ENCODE results near the gene CELF1. TPM values are rescaled to one million over a fixed set of nuclear protein-coding genes. Genes with fewer than 3 reads are reported as not detected.
"Not testable (repeated sequence)": the region's sequence is repeated elsewhere in the genome, so short reads cannot be mapped to it uniquely, and the experiment has no call there.

Gene CELF1
- total RNA-seq, 3 donors from 2014 or later = 186 to 199 (median 190) TPM

- not testable (repeated sequence) for H3K4me3 Mint-ChIP-seq; H3K27me3 Mint-ChIP-seq (ENCODE audit: low read depth); H3K4me1 Mint-ChIP-seq (ENCODE audit: low read depth); H3K36me3 Mint-ChIP-seq (ENCODE audit: insufficient read depth); H3K9me3 Mint-ChIP-seq
- DNase-seq = peak; percentile 47
- peak; percentile 86 to 87 for ATAC-seq
These were observed 98.7 kb downstream of the CELF1 start for GRCh38 chr11:47454258-47454671.

DNA sequence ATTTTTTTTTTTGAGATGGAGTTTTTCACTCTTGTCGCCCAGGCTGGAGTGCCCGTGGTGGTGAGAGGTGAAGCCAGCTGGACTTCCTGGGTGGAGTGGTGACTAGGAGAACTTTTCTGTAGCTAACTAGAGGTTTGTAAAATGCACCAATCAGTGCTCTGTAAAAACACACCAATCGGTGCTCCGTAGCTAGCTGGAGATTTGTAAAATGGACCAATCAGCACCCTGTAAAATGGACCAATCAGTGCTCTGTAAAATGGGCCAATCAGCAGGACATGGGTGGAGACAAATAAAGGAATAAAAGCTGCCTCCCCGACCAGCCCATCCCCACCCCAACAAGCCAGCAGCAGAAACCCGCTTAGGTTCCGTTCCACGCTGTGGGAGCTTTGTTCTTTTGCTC is 99.6 kb downstream of the CELF1 start:
- Mint-ChIP-seq H3K36me3 (ENCODE audit: insufficient read depth) (no peaks in the 10 kb centered on the region), H3K9me3 (no peaks in the 10 kb centered on the region), H3K4me3 (no peak overlapping the region), H3K27me3 (ENCODE audit: low read depth) (no peaks in the 10 kb centered on the region), H3K4me1 (ENCODE audit: low read depth) (no peaks in the 10 kb centered on the region)
- no peak for ATAC-seq
- DNase-seq = no peak

DNA sequence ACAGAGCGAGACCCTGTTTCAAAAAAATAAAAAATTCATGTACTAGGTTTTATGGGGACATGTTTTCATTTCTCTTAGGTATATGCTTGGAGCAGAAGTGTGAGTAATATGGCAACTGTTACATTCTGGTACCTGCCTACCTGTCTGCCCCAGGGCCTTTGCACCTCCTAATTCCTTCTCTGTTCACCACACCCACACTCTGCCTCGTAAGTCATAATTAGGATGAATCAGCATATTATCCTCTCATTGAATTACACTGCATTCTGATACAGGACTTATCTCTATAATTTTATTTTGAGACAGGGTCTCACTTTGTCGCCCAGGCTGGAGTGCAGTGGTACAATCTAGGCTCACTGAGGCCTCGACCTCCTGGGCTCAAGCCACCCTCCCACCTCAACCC is 100.9 kb downstream of the CELF1 start:
- Mint-ChIP-seq H3K36me3 (ENCODE audit: insufficient read depth) (no peaks in the 10 kb centered on the region), H3K4me1 (ENCODE audit: low read depth) (no peaks in the 10 kb centered on the region), H3K27me3 (ENCODE audit: low read depth) (no peaks in the 10 kb centered on the region), H3K4me3 (no peak overlapping the region), H3K9me3 (no peaks in the 10 kb centered on the region)
- ATAC-seq (no peak), DNase-seq (no peak)

DNA sequence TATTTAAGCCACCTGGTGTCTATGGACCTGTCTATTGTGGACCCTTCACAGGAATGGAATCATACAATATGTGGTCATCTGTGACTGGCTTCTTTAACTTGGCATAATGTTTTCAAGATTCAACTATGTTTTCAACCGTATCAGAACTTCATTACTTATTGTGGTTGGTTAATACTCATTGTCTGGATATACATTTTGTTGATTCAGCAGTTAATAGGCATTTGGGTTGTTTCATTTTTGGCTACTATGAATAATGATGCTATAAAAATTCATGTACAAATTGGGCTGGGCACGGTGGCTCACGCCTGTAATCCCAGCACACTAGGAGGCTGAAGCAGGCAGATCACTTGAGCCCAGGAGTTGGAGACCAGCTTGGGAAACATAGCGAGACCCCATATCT is 101.5 kb downstream of the CELF1 start:
- H3K9me3 Mint-ChIP-seq = no peaks in the 10 kb centered on the region

DNA sequence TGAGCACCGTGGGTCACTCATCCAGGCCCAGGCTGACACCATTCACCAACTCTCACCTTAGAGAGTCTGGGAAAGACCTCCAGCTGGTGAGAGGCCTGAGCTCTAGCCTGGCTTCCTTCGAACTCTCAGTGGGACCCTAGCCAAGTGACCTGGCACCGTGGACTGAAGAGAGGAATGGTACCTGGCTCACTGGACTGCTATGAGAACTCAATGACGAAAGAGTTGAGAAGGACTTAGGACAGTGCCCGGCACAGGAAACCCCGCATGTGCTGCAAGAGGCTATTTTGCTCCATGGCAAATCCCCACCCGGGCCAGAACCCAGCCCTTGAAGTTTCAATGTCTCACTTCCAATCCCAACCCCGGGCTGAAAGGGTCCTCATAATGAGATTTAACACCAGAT is 103.4 kb downstream of the CELF1 start:
- Mint-ChIP-seq H3K27me3 (ENCODE audit: low read depth) (no peaks in the 10 kb centered on the region), H3K36me3 (ENCODE audit: insufficient read depth) (no peaks in the 10 kb centered on the region), H3K4me1 (ENCODE audit: low read depth) (no peaks in the 10 kb centered on the region), H3K9me3 (no peaks in the 10 kb centered on the region), H3K4me3 (no peak overlapping the region)
- no peak for ATAC-seq
- DNase-seq = no peak

More for the DNA sequence above, 101.5 kb downstream of the CELF1 start:
- no peak for DNase-seq
- Mint-ChIP-seq H3K27me3 (ENCODE audit: low read depth) (no peaks in the 10 kb centered on the region), H3K36me3 (ENCODE audit: insufficient read depth) (no peaks in the 10 kb centered on the region), H3K4me3 (no peak overlapping the region), H3K4me1 (ENCODE audit: low read depth) (no peaks in the 10 kb centered on the region)
- ATAC-seq = no peak

GRCh38 chr11:47448566-47449427 is 104.1 kb downstream of the CELF1 start, which contains the start of gene RAPSN:
Gene RAPSN, minus strand, starts transcription at chr11:47449136. Its CDS starts 172 bp downstream, at chr11:47448964.
- no peaks in the 10 kb centered on the region for H3K36me3 Mint-ChIP-seq (ENCODE audit: insufficient read depth)

GRCh38 chr11:47447906-47448305 is 105.0 kb downstream of the CELF1 start:
- no peak for DNase-seq
- Mint-ChIP-seq H3K9me3 (no peaks in the 10 kb centered on the region), H3K4me3 (no peak overlapping the region), H3K36me3 (ENCODE audit: insufficient read depth) (no peaks in the 10 kb centered on the region), H3K27me3 (ENCODE audit: low read depth) (no peaks in the 10 kb centered on the region), H3K4me1 (ENCODE audit: low read depth) (peaks cover 2% of the 10 kb centered on the region)
- ATAC-seq = no peak

More at GRCh38 chr11:47448566-47449427, 104.1 kb downstream of the CELF1 start, which contains the start of gene RAPSN:
- no peak for ATAC-seq
- no peaks in the 10 kb centered on the region for H3K4me1 Mint-ChIP-seq (ENCODE audit: low read depth)
- no peak for DNase-seq
- no peaks in the 10 kb centered on the region for H3K9me3 Mint-ChIP-seq
- no peak within 1 kb of the TSS for H3K4me3 Mint-ChIP-seq
- H3K27me3 Mint-ChIP-seq (ENCODE audit: low read depth) = no peaks in the 10 kb centered on the region

DNA sequence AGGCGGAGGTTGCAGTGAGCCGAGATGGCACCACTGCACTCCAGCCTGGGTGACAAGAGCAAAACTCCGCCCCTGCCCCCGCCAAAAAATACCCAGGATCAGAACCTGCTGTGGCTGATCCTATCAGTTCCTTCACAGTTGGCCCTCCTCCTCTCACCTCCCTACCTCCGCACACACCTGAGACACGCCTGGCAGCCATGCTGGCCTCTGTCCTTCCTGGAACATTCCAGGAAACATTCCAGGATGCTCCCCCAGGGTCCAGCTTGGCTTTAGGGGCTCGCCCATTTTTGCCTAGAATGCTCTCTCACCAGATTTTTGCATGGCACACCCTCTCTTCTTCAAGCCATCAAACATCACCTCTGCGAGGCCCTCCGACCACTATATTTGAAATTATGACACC is 106.1 kb downstream of the CELF1 start:
- H3K27me3 Mint-ChIP-seq (ENCODE audit: low read depth) = no peaks in the 10 kb centered on the region
- DNase-seq (no peak), ATAC-seq (no peak)
- H3K9me3 Mint-ChIP-seq = no peaks in the 10 kb centered on the region
- no peak overlapping the region for H3K4me3 Mint-ChIP-seq
- H3K4me1 Mint-ChIP-seq (ENCODE audit: low read depth) = peaks cover 2% of the 10 kb centered on the region
- no peaks in the 10 kb centered on the region for H3K36me3 Mint-ChIP-seq (ENCODE audit: insufficient read depth)

- no peak for DNase-seq
- Mint-ChIP-seq H3K36me3 (ENCODE audit: insufficient read depth) (no peaks in the 10 kb centered on the region), H3K4me3 (no peak overlapping the region), H3K9me3 (no peaks in the 10 kb centered on the region), H3K4me1 (ENCODE audit: low read depth) (peaks cover 2% of the 10 kb centered on the region), H3K27me3 (ENCODE audit: low read depth) (no peaks in the 10 kb centered on the region)
- no peak for ATAC-seq
These were observed 107.1 kb downstream of the CELF1 start for GRCh38 chr11:47445840-47446239.

DNA sequence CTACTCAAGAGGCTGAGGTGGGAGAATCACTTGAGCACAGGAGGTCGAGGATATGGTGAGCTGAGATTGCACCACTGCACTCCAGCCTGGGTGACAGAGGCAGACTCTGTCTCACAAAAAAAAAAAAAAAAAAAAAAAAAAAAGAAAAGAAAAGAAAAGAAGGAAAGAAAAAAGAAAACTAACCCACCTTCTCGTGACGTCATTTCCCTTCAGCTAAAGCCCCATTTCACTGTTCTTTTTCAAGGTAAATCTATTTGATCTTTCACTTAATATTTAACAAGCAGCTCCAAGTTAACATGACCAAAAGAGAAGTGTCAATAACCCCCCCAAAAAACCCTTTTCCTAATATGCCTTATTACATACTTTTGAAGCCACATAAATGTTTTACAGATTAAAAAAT is 109.1 kb downstream of the CELF1 start:
- Mint-ChIP-seq H3K9me3 (no peaks in the 10 kb centered on the region), H3K4me3 (no peak overlapping the region), H3K27me3 (ENCODE audit: low read depth) (no peaks in the 10 kb centered on the region), H3K4me1 (ENCODE audit: low read depth) (peaks cover 2% of the 10 kb centered on the region), H3K36me3 (ENCODE audit: insufficient read depth) (no peaks in the 10 kb centered on the region)
- DNase-seq (no peak), ATAC-seq (no peak)

DNA sequence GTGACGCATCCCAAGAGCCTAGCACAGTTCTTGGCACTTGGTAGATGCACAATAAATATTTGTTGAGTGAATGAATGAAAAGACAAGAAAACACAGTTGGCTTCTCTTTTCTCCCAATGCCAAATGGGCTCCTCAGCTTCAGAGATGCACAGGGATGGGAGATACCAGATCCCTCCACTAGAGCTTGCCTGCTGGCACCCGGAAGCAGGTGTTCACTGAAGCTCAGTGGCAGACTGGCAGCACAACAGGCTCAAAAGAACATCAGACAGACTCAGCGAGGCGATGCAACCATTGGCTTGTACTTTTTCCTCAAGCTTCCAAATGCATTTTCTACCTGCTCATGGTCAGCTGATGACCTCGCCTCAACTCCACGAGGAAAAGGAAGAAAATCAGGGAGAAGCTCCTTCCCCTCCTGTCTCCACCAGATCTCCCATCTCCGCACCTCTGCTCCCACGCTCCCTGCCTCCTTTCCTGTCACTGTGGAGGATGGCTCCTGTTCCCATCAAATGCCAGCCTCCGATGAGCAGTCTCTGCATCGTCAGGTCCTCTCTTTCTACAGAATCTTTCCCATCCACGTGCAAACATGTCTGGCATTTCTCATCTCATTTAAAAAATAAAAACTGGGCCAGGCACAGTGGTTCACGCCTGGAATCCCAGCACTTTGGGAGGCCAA is 109.8 kb downstream of the CELF1 start:
- Mint-ChIP-seq H3K4me3 (no peak overlapping the region), H3K4me1 (ENCODE audit: low read depth) (peaks cover 2% of the 10 kb centered on the region), H3K36me3 (ENCODE audit: insufficient read depth) (no peaks in the 10 kb centered on the region), H3K27me3 (ENCODE audit: low read depth) (no peaks in the 10 kb centered on the region), H3K9me3 (no peaks in the 10 kb centered on the region)
- ATAC-seq = peak in 1 of 2 donors; percentile 53
- DNase-seq = no peak

GRCh38 chr11:47442514-47442913 is 110.4 kb downstream of the CELF1 start:
- ATAC-seq (no peak), DNase-seq (no peak)
- Mint-ChIP-seq H3K36me3 (ENCODE audit: insufficient read depth) (no peaks in the 10 kb centered on the region), H3K27me3 (ENCODE audit: low read depth) (no peaks in the 10 kb centered on the region), H3K4me1 (ENCODE audit: low read depth) (peaks cover 2% of the 10 kb centered on the region), H3K4me3 (no peak overlapping the region), H3K9me3 (no peaks in the 10 kb centered on the region)

DNA sequence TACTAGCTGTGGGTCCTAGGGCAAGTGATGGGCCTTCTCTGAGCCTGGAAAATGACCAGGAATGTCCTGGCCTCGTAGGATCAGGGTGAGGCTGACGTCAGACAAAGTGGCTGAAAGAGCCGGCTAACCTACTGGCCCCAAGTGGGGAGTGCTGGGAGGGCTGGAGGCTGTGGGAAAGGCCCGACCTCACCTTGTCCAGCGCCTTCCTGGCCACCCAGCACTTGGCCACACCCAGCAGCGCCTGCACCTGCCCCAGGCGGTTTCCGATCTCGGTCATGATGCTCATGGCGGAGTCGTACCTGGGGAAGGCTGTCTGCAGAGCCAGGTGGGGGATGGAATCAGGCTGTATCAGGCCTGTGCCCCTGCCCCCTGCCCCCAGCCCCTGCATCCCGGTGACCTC is 111.5 kb downstream of the CELF1 start:
- H3K27me3 Mint-ChIP-seq (ENCODE audit: low read depth) = no peaks in the 10 kb centered on the region
- no peaks in the 10 kb centered on the region for H3K9me3 Mint-ChIP-seq
- DNase-seq = no peak
- H3K36me3 Mint-ChIP-seq (ENCODE audit: insufficient read depth) = no peaks in the 10 kb centered on the region
- no peak for ATAC-seq
- H3K4me3 Mint-ChIP-seq = no peak overlapping the region
- peaks cover 2% of the 10 kb centered on the region for H3K4me1 Mint-ChIP-seq (ENCODE audit: low read depth)

DNA sequence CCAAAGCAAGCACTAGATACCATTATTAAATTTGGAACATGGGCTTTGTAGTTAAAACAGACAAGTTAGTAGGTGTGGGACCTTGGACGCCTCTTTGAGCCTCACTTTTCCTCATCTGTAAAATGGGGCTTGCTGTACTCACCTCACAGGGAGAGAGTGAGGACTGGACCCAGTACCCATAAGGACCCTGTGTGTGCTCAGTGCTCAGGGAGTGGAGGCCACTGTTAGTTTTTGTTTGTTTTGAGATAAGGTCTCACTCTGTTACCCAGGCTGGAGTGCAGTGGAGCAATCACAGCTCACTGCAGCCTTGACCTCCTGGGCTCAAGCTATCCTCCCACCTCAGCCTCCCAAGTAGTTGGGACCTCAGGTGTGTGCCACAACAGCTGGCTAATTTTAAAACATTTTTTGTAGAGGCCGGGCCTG is 112.9 kb downstream of the CELF1 start:
- Mint-ChIP-seq H3K4me1 (ENCODE audit: low read depth) (peaks cover 2% of the 10 kb centered on the region), H3K4me3 (no peak overlapping the region), H3K36me3 (ENCODE audit: insufficient read depth) (no peaks in the 10 kb centered on the region), H3K27me3 (ENCODE audit: low read depth) (no peaks in the 10 kb centered on the region), H3K9me3 (no peaks in the 10 kb centered on the region)
- DNase-seq (no peak), ATAC-seq (no peak)

GRCh38 chr11:47438721-47439120 is 114.2 kb downstream of the CELF1 start:
- Mint-ChIP-seq H3K27me3 (ENCODE audit: low read depth) (no peaks in the 10 kb centered on the region), H3K9me3 (no peaks in the 10 kb centered on the region), H3K4me3 (no peak overlapping the region), H3K36me3 (ENCODE audit: insufficient read depth) (no peaks in the 10 kb centered on the region), H3K4me1 (ENCODE audit: low read depth) (peaks cover 2% of the 10 kb centered on the region)
- ATAC-seq = no peak
- no peak for DNase-seq

Data from activated T-cell treated with anti-CD3 and anti-CD28 coated beads, Interleukin-2, amount 50 U/mL, for 4 hours (primary cell).